HG03432 (cell line): ENCODE measurements around the gene ICAM1.
"Not testable (repeated sequence)": the region's sequence is repeated elsewhere in the genome, so short reads cannot be mapped to it uniquely, and the experiment has no call there.

Experiments used
- ATAC-seq: cut with Tn5 transposase; IDR thresholded peaks from one replicate; pipeline ENCODE4 v1.9.1; 2021; ENCODE audit warnings: mild to moderate bottlenecking, moderate library complexity; ENCODE audit not compliant: unreplicated experiment

Gene ICAM1

GRCh38 chr19:10241826-10242449 lies 29.0 kb upstream of the ICAM1 start:
- not testable (repeated sequence) for ATAC-seq

- ATAC-seq: no peak
Measured at GRCh38 chr19:10243606-10244005, 27.3 kb upstream of the ICAM1 start.

- no peak for ATAC-seq
Measured at GRCh38 chr19:10245189-10245939, 25.6 kb upstream of the ICAM1 start.

GRCh38 chr19:10246511-10246910 lies 24.4 kb upstream of the ICAM1 start:
- no peak for ATAC-seq

- peak; percentile 79 for ATAC-seq
Measured at GRCh38 chr19:10251792-10252694, 18.9 kb upstream of the ICAM1 start, which contains the start of gene MRPL4. Gene MRPL4, plus strand, starts transcription at chr19:10252214. Its CDS starts 40 bp downstream, at chr19:10252254.

GRCh38 chr19:10252707-10253106 lies 18.2 kb upstream of the ICAM1 start:
- ATAC-seq: no peak

GRCh38 chr19:10254244-10254643 lies 16.7 kb upstream of the ICAM1 start:
- ATAC-seq: no peak

GRCh38 chr19:10255358-10255757 lies 15.6 kb upstream of the ICAM1 start:
- no peak for ATAC-seq

- ATAC-seq: no peak
Measured at GRCh38 chr19:10256551-10256950, 14.4 kb upstream of the ICAM1 start.

GRCh38 chr19:10256970-10257615 lies 13.8 kb upstream of the ICAM1 start:
- ATAC-seq: no peak

GRCh38 chr19:10258080-10258710 lies 12.7 kb upstream of the ICAM1 start:
- no peak for ATAC-seq

GRCh38 chr19:10259162-10259905 lies 11.6 kb upstream of the ICAM1 start:
- no peak for ATAC-seq

- ATAC-seq: no peak
Measured at GRCh38 chr19:10260141-10260584, 10.8 kb upstream of the ICAM1 start.

GRCh38 chr19:10262771-10263170 lies 8.1 kb upstream of the ICAM1 start:
- ATAC-seq: no peak

GRCh38 chr19:10266706-10267105 lies 4.2 kb upstream of the ICAM1 start:
- no peak for ATAC-seq

- ATAC-seq: no peak
Measured at GRCh38 chr19:10268071-10268470, 2.8 kb upstream of the ICAM1 start.

GRCh38 chr19:10269333-10270179 lies 1.4 kb upstream of the ICAM1 start:
- ATAC-seq: no peak

- peak; percentile 43 for ATAC-seq
Measured at GRCh38 chr19:10270180-10270615, 722 bp upstream of the ICAM1 start.
